GM13977 (cell line): ENCODE results near the gene AMH.

Experiments used
- DNase-seq: peaks from one replicate; pipeline ENCODE4 v3.0.0; 2012; ENCODE audit warnings: low spot score
- in situ Hi-C: fragments of 300-500 bp; cut with MboI; formaldehyde crosslinking; loops from one replicate; pipeline ENCODE4 v1.12.0; 2022; ENCODE audit warnings: low sequenced_read_pairs, low pct_unique_long_range_greater_than_20kb, mixed read lengths, inconsistent platforms; ENCODE audit not compliant: unreplicated experiment
- TF ChIP-seq, protein P1 (sequence below): IDR thresholded peaks from 2 replicates; pipeline ENCODE4 v1.5.1; 2012; ENCODE audit warnings: mild to moderate bottlenecking, control low read depth; ENCODE audit not compliant: insufficient read depth; ENCODE audit errors: extremely low read depth, missing control alignments

AMH gene

DNA sequence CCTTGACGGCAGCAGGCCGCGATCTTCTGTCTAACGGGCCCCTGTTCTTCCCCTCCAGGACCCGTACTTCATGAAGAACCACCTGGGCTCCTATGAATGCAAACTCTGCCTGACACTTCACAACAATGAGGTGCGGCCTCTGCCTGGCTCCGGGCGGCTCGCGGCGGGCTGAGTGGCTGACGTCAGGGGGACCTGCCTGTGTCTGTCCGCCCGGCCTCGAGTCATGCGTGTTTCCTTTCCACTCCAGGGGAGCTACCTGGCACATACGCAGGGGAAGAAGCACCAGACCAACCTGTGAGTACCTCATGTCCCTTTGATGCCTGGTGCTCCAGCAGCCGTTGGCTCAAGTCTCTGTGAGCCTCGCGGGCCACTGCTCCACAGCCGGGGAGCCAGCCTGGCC lies 4.6 kb upstream of the AMH start:
- no peak for DNase-seq
- in situ Hi-C loops = no loop called here
- TF ChIP-seq, protein P1, sequence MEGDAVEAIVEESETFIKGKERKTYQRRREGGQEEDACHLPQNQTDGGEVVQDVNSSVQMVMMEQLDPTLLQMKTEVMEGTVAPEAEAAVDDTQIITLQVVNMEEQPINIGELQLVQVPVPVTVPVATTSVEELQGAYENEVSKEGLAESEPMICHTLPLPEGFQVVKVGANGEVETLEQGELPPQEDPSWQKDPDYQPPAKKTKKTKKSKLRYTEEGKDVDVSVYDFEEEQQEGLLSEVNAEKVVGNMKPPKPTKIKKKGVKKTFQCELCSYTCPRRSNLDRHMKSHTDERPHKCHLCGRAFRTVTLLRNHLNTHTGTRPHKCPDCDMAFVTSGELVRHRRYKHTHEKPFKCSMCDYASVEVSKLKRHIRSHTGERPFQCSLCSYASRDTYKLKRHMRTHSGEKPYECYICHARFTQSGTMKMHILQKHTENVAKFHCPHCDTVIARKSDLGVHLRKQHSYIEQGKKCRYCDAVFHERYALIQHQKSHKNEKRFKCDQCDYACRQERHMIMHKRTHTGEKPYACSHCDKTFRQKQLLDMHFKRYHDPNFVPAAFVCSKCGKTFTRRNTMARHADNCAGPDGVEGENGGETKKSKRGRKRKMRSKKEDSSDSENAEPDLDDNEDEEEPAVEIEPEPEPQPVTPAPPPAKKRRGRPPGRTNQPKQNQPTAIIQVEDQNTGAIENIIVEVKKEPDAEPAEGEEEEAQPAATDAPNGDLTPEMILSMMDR = no peak

DNA sequence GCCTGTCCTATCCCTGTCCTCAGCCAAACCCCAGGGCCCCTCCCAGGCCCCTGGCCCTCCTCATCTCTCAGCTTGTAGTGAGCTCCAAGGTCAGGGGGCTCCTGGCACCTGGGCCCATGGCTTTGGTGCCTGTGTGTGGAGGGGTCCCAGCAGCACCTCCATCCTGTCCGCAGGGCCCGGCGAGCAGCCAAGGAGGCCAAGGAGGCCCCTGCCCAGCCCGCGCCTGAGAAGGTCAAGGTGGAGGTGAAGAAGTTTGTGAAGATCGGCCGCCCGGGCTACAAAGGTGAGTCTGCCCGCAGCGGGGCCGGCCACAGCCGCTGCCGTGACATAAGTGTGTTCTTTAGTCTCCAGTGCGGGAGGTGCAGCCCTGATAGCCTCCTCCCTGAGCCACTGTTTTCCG lies 3.9 kb upstream of the AMH start:
- no peak for DNase-seq
- in situ Hi-C loops = no loop called here
- TF ChIP-seq, protein P1 = no peak

DNA sequence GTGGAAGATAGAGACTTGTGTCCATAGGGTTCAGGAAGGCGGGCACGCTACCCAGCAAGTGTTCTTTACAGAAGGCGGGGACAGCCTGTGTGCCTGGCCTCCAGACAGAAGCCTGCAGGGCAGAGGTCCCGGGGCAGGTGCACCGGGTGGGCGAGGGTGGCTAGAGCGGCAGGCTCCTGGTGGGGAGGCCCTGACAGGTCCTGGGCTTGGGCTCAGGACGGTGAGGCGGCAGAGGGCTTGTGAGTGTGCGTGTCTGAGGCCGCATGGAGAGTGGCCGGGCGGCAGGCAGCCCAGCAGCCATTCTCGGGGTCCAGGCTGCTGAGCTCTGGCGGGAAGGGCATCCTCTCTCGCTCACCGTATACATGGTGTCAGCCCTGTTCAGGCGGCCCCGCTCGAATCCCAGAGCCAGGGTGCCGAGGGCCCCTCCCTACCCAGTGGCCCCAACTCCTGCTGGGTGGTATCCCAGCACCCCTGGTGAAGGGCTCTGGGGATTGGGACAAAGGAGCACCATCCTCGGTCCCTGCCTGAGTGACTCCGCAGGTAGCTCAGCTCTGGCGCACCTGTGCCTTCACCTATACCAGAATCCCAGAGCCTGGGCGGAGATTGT lies 3.0 kb upstream of the AMH start:
- in situ Hi-C loops = no loop called here
- TF ChIP-seq, protein P1 = no peak
- no peak for DNase-seq

DNA sequence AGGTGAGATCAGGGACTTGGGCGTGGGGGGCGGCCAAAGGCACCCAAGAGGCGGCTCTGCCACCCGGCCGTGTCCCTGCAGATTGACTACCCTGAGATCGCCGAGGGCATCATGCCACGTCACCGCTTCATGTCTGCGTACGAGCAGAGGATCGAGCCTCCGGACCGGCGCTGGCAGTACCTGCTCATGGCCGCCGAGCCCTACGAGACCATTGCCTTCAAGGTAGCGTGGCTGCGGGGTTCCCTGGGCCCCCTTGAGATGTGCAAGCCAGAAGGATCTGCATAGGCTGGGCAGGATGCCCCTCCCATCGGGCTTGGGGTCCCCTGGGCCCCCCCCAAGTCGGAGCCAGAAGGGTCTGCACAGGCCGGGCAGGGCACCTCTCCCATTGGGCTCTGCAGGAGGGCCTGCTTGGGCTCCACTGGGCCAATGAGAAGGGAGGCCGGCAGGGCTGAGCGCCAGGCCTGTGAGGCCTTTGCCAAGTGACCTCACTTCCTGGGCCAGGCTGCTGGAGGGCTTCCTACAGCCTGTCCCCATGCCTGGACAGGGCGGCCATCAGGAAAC lies 2.2 kb upstream of the AMH start:
- no peak for DNase-seq

DNA sequence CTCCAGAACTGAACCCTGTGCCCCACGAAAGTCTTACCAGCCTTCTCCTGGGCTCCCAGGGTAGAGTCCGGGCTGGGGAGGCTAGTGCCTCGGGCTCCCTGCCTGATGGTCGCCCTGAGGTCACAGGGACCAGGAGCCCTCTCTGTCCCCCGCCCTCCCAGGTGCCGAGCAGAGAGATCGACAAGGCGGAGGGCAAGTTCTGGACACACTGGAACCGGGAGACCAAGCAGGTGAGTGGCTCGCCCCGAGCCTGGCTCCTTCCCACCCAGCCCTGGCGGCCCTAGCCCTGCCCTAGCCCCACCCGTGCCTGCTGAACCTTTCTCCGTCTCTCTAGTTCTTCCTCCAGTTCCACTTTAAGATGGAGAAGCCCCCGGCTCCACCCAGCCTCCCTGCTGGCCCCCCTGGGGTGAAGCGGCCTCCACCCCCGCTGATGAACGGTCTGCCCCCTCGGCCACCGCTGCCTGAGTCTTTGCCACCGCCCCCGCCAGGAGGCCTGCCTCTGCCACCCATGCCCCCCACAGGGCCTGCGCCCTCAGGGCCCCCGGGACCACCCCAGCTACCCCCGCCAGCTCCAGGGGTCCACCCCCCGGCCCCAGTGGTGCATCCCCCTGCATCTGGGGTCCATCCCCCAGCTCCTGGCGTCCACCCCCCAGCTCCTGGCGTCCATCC lies 1.6 kb upstream of the AMH start:
- TF ChIP-seq, protein P1 = no peak
- in situ Hi-C loops = no loop called here
- no peak for DNase-seq

More for the DNA sequence above, 2.2 kb upstream of the AMH start:
- TF ChIP-seq, protein P1 = no peak
- in situ Hi-C loops = no loop called here

DNA sequence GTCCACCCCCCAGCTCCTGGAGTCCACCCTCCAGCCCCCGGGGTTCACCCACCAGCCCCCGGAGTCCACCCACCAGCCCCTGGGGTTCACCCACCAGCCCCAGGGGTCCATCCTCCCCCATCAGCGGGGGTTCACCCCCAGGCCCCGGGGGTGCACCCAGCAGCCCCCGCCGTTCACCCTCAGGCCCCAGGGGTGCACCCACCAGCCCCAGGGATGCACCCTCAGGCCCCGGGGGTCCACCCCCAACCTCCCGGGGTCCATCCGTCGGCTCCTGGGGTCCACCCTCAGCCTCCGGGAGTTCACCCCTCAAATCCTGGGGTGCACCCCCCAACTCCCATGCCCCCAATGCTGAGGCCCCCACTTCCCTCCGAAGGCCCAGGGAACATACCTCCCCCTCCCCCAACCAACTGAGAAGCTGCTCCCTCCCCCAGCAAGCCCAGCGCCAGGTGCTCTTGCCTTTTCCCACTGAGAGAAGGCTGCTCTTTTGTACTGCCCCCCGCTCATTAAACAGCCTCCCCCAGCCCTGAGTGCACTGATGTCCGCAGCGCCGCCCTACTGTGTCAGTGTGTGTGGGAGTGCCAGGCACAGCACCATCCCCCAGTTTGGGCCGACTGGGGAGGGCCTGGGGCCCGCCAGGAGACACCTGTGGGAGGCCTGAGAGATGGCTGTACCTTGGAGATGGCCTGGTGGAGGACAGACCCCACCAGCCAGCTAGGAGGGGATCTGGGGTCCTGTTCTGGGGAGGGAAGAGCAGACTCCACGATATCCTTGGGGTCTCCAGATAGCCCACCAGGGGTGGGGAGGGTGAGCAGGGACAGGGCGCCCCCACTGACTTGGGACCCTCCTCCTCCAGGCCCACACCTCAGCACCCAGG lies 750 bp upstream of the AMH start:
- TF ChIP-seq, protein P1 = no peak
- DNase-seq = no peak
- in situ Hi-C loops = no loop called here
